Psoas muscle (tissue), 8 donors: ENCODE results near the gene LLGL1. TPM values are rescaled to one million over a fixed set of nuclear protein-coding genes. Genes with fewer than 3 reads are reported as not detected.

Source experiments
- ATAC-seq, 4 donors: fragments of 200-7000 bp; cut with Tn5 transposase; one replicate each; pipeline ENCODE4 v1.9.1; 2020; ENCODE audit warnings: moderate library complexity in 3 of 4, mild to moderate bottlenecking in 2 of 4
- DNase-seq, 2 donors: peaks; one replicate each; pipeline ENCODE4 v3.0.0-alpha.2; 2020
- H3K27ac ChIP-seq: fragments of 200-600 bp; one replicate; pipeline ENCODE4 v1.8.0; 2022
- H3K27me3 ChIP-seq, 3 donors: fragments of 200-600 bp in 1 of 3; one replicate each; pipeline versions ENCODE4 v1.6.1 to v1.8.0; 2013 to 2022; ENCODE audit warnings: low read length in 2 of 3, mild to moderate bottlenecking in 2 of 3, moderate library complexity in 1 of 3; ENCODE audit not compliant: insufficient read depth in 3 of 3
- H3K36me3 ChIP-seq, 2 donors: fragments of 200-600 bp in 1 of 2; one replicate each; pipeline versions ENCODE4 v1.6.1 to v1.8.0; 2013 to 2022; ENCODE audit warnings: low read depth in 1 of 2, mild to moderate bottlenecking in 1 of 2, moderate library complexity in 1 of 2; ENCODE audit not compliant: insufficient read depth in 1 of 2
- H3K4me1 ChIP-seq: fragments of 200-600 bp; one replicate; pipeline ENCODE4 v1.8.0; 2022
- H3K4me3 ChIP-seq: fragments of 200-600 bp; one replicate; pipeline ENCODE4 v1.8.0; 2022; ENCODE audit warnings: mild to moderate bottlenecking
- H3K9me3 ChIP-seq: fragments of 200-600 bp; one replicate; pipeline ENCODE4 v1.8.0; 2022
- WGBS, 3 donors: extraction: QIAGEN DNeasy Blood & Tissue Kit; methylation state at CpG; one replicate each; pipeline versions ENCODE4 v1.1.6 to v1.1.7; 2013; 5-methylcytosine and 5-hydroxymethylcytosine counted together
- intact Hi-C, 2 donors: fragments of 100-400 bp; cut with DNase I; formaldehyde crosslinking; loops; one replicate each; pipeline versions ENCODE4 v1.11.0 to v1.14.2; 2022
- polyA plus RNA-seq, 3 donors: library from polyadenylated mRNA; stranded (reverse); fragments of 200-250 nt; gene quantifications; one replicate each; pipeline ENCODE4 v1.2.3, GENCODE V29; 2013
- total RNA-seq, 4 donors: library from RNA; stranded (reverse); fragmentation: NEBNext Ultra II Directional in 2 of 4; extraction: Animal tissue kit (Norgen Biotek cat#: 25700) in 2 of 4; gene quantifications; one replicate each; pipeline versions ENCODE4 v1.2.1 to v1.2.4, GENCODE V29; 2021 to 2023
- TF ChIP-seq, protein P1 (sequence below): fragments of 200-600 bp; IDR thresholded peaks from one replicate; pipeline ENCODE4 v1.8.0; 2022; ENCODE audit warnings: antibody characterized with exemption
- donor health status: healthy with polysubstance abuse.
- donor health status: DM: no; HTN: no; CAD: no; lungs with moderate emphysema.
- donor health status: Bipolar disorder and iron deficiency.
- donor health status: healthy.
- donor health status: DM: yes; HTN: yes; CAD: no.
- donor health status: DM: no; HTN: no; CAD: no.
- donor health status: DM: no; HTN: no; CAD: no.
- donor health status: DM: yes; HTN: yes; CAD: no.

The LLGL1 gene
- total and polyA plus RNA-seq, 7 donors: 5.1 to 9.5 (median 8.2) TPM

DNA sequence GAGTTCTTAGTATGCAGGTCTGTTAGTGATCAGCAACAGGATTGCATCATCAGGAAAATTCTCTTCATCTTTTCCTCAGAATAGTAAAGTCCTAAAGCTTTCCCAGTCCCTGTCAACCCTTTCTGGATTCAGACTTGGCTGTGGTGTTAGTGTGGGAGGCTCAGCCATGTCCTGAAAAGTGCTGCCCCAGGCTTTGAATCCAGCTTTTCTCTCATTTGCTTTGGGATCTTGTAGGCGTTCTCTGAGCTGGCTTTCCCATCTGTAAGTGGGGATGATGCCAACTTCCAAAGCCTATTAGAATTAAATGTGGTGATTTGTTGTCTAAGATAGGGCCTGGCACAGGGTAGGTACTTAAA is 38.8 kb upstream of the LLGL1 start:
- 7 to 23% (median 12%) methylated on average over 1 of the region's 1 CpG for WGBS, 3 donors
- no peaks in the 10 kb centered on the region for H3K27me3 ChIP-seq
- ATAC-seq (no peak), DNase-seq (no peak)
- no peaks in the 10 kb centered on the region for H3K9me3 ChIP-seq
- peak overlapping the region; percentile 96 for H3K4me3 ChIP-seq
- H3K4me1 ChIP-seq: peaks cover 60% of the 10 kb centered on the region
- TF ChIP-seq, protein P1, sequence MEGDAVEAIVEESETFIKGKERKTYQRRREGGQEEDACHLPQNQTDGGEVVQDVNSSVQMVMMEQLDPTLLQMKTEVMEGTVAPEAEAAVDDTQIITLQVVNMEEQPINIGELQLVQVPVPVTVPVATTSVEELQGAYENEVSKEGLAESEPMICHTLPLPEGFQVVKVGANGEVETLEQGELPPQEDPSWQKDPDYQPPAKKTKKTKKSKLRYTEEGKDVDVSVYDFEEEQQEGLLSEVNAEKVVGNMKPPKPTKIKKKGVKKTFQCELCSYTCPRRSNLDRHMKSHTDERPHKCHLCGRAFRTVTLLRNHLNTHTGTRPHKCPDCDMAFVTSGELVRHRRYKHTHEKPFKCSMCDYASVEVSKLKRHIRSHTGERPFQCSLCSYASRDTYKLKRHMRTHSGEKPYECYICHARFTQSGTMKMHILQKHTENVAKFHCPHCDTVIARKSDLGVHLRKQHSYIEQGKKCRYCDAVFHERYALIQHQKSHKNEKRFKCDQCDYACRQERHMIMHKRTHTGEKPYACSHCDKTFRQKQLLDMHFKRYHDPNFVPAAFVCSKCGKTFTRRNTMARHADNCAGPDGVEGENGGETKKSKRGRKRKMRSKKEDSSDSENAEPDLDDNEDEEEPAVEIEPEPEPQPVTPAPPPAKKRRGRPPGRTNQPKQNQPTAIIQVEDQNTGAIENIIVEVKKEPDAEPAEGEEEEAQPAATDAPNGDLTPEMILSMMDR: no peak
- peak overlapping the region; percentile 96 for H3K27ac ChIP-seq
- intact Hi-C loops: no loop called here
- peaks cover 4 to 16% of the 10 kb centered on the region in 2 donors for H3K36me3 ChIP-seq

DNA sequence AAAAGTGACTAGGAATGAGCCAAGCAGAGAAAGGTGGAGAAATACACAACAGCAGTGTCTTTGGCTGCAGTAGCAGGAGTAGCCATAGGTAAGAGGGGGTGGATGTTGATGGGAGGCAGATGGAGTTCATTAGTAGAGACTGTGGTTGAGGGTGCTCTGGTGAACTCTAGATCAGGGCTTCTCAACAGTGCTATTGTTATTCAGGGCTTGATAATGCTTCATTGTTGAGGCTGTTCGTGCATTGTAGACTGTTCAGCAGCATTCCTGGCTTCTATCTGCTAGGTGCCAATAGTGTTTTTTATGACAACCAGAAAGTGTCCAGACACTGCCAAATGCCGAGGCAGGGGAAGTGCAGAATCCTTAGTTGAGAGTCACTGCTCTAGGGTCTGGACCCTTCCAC is 38.2 kb upstream of the LLGL1 start:
- H3K4me3 ChIP-seq: peak overlapping the region; percentile 96
- TF ChIP-seq, protein P1: no peak
- ATAC-seq: no peak
- peak overlapping the region; percentile 96 for H3K27ac ChIP-seq
- H3K27me3 ChIP-seq: no peaks in the 10 kb centered on the region
- peaks cover 4 to 16% of the 10 kb centered on the region in 2 donors for H3K36me3 ChIP-seq
- WGBS, 3 donors: 0 to 9% (median 7%) methylated on average over 2 of the region's 2 CpGs
- DNase-seq: no peak
- peaks cover 66% of the 10 kb centered on the region for H3K4me1 ChIP-seq
- H3K9me3 ChIP-seq: no peaks in the 10 kb centered on the region
- intact Hi-C loops: no loop called here

DNA sequence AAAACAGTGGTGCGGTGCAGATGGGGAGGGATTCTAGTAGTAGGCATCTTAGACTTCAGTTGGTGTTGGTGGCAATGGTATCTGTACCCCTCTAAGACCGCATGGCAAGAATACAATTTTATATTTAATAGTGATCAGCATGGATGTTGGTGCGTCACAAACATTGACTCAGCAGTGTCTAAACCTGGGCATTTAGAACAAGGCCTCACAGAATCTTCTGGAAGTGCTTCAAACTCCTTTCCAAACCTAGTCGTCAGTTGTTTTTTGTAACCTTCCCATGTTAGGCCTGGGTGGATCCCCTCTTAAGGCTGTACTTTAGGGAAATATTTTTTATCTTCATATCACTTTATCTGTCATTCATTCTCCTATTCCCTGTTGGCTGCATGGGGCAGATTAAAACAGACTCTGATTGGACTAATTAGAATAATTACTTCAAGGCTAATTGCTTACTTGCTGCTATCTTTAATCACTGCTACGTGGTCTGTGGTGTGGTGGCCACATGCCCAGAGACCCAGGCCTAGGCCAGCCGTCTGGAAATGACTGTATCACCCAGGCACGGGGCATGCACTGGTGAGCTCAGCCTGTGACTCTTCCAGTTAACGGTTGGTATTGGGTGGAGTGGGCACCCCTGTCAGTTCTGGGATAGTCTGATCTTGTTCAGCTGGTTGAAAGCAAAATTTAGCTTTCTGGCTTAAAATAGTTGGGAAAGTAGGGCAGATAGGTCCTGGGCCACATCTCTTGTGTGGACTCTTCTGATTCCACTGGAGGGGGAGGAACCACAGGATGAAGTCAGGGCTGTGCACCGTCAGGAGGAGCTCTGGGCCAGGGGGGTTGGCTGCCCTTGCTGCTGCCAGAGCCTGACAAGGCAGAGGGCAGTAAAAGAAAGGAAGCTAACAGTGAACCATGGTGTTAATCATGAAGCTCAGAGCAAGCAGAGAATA is 37.3 kb upstream of the LLGL1 start:
- 18 to 33% (median 19%) methylated on average over 9 of the region's 9 CpGs for WGBS, 3 donors
- TF ChIP-seq, protein P1: no peak
- H3K36me3 ChIP-seq: peaks cover 4 to 16% of the 10 kb centered on the region in 2 donors
- ATAC-seq (peak in 2 of 4 donors; percentile 9 to 25), DNase-seq (peak in 1 of 2 donors; percentile 41)
- H3K4me1 ChIP-seq: peaks cover 73% of the 10 kb centered on the region
- intact Hi-C loops: no loop called here
- H3K27ac ChIP-seq: peak overlapping the region; percentile 96
- no peaks in the 10 kb centered on the region for H3K9me3 ChIP-seq
- H3K4me3 ChIP-seq: peak overlapping the region; percentile 96
- H3K27me3 ChIP-seq: no peaks in the 10 kb centered on the region

GRCh38 chr17:18190628-18191235 is 34.7 kb upstream of the LLGL1 start:
- ATAC-seq: peak in 1 of 4 donors; percentile 5
- no peak for DNase-seq
- Histone ChIP-seq H3K4me3 (peak overlapping the region; percentile 42), H3K4me1 (peaks cover 87% of the 10 kb centered on the region), H3K27me3 (no peaks in the 10 kb centered on the region), H3K9me3 (no peaks in the 10 kb centered on the region), H3K27ac (peak overlapping the region; percentile 96), H3K36me3 (peaks cover 8 to 31% of the 10 kb centered on the region in 2 donors)
- TF ChIP-seq, protein P1: no peak
- 16 to 29% (median 26%) methylated on average over 3 of the region's 3 CpGs for WGBS, 3 donors
- intact Hi-C loops: no loop called here
